H1 (cell line): Measurements from ENCODE around the gene TPPP. TPM values are rescaled to one million over a fixed set of nuclear protein-coding genes. Genes with fewer than 3 reads are reported as not detected.

Experiments
- CTCF ChIA-PET: fragments of 300-600 bp; sonication (Branson Sonifier 250); formaldehyde crosslinking; loops from one replicate; lab custom pipeline; 2021; ENCODE audit not compliant: partially characterized antibody; lab: Charles Lee
- POLR2A ChIA-PET: fragments of 300-600 bp; sonication (Branson Sonifier 250); formaldehyde crosslinking; loops from one replicate; lab custom pipeline; 2021; ENCODE audit warnings: inconsistent platforms; ENCODE audit not compliant: partially characterized antibody; lab: Charles Lee
- DNase-seq, 2 experiments: peaks; one replicate each; pipeline versions ENCODE4 v3.0.0 to v3.0.0-alpha.2; 2010 to 2022; ENCODE audit warnings: low spot score in 2 of 2, low read depth in 1 of 2, mixed read lengths in 1 of 2
- FAIRE-seq: peaks from 2 replicates; lab custom pipeline; 2011; peaks lifted over from hg19 to GRCh38; lab: Jason Lieb, UNC
- H2AFZ ChIP-seq: 2 replicates; pipeline ENCODE4 v1.8.1; 2012; ENCODE audit warnings: low read length, inconsistent platforms
- H2AK5ac ChIP-seq: 2 replicates; pipeline ENCODE4 v1.6.1; 2013; ENCODE audit warnings: low read depth, low read length
- H2BK120ac ChIP-seq: replicated peaks from 2 replicates; pipeline ENCODE3; 2013; ENCODE audit warnings: low read depth, low read length, inconsistent platforms
- H2BK12ac ChIP-seq: 2 replicates; pipeline ENCODE4 v1.6.1; 2013; ENCODE audit warnings: low read depth, low read length
- H2BK15ac ChIP-seq: 2 replicates; pipeline ENCODE4 v1.6.1; 2013; ENCODE audit warnings: low read length
- H2BK20ac ChIP-seq: 2 replicates; pipeline ENCODE4 v1.6.1; 2013; ENCODE audit warnings: low read length
- H2BK5ac ChIP-seq: 2 replicates; pipeline ENCODE4 v1.6.1; 2013; ENCODE audit warnings: low read depth, low read length
- H3K14ac ChIP-seq: 2 replicates; pipeline ENCODE4 v1.6.1; 2013; ENCODE audit warnings: inconsistent platforms; ENCODE audit not compliant: insufficient read length
- H3K18ac ChIP-seq: 2 replicates; pipeline ENCODE4 v1.6.1; 2013; ENCODE audit warnings: low read length; ENCODE audit errors: extremely low read depth
- H3K23ac ChIP-seq: 2 replicates; pipeline ENCODE4 v1.6.1; 2013; ENCODE audit warnings: inconsistent platforms; ENCODE audit not compliant: insufficient read length
- H3K23me2 ChIP-seq: 2 replicates; pipeline ENCODE4 v1.6.1; 2013; ENCODE audit warnings: low read depth, low read length
- H3K27ac ChIP-seq: 2 replicates; pipeline ENCODE4 v1.6.1; 2011; ENCODE audit warnings: low read depth, low read length, inconsistent platforms
- H3K27me3 ChIP-seq, 4 experiments: replicated peaks in 1 of 4; 1 replicate in 1 of 4; 2 replicates in 3 of 4; pipeline versions ENCODE4 v1.6.1 to v1.8.1; 2011 to 2013; ENCODE audit warnings: low read length in 3 of 4, mild to moderate bottlenecking in 3 of 4, inconsistent platforms in 2 of 4, mixed read lengths in 2 of 4, moderate library complexity in 1 of 4; ENCODE audit not compliant: control insufficient read depth in 3 of 4, insufficient read depth in 3 of 4; ENCODE audit errors: extremely low read depth in 1 of 4
- H3K36me3 ChIP-seq, 4 experiments: 2 replicates each; pipeline versions ENCODE4 v1.6.1 to v1.8.1; 2011 to 2013; ENCODE audit warnings: mild to moderate bottlenecking in 4 of 4, low read length in 3 of 4, moderate library complexity in 2 of 4, control low read depth in 1 of 4, inconsistent platforms in 1 of 4; ENCODE audit not compliant: insufficient read depth in 4 of 4, control insufficient read depth in 2 of 4
- H3K4ac ChIP-seq: replicated peaks from 2 replicates; pipeline ENCODE3; 2013; ENCODE audit warnings: low read length, low read depth, mixed read lengths, inconsistent platforms; ENCODE audit not compliant: insufficient read length
- H3K4me1 ChIP-seq, 4 experiments: replicated peaks in 1 of 4; 1 replicate in 1 of 4; 2 replicates in 3 of 4; pipeline versions ENCODE4 v1.6.1 to v1.8.1; 2011 to 2013; ENCODE audit warnings: low read length in 3 of 4, inconsistent platforms in 2 of 4, mixed read lengths in 1 of 4; ENCODE audit not compliant: insufficient read depth in 4 of 4, control insufficient read depth in 3 of 4
- H3K4me2 ChIP-seq, 2 experiments: 2 replicates each; pipeline versions ENCODE4 v1.6.1 to v1.8.1; 2011 to 2013; ENCODE audit warnings: low read depth in 2 of 2, low read length in 2 of 2, control low read depth in 1 of 2, inconsistent platforms in 1 of 2, mild to moderate bottlenecking in 1 of 2; ENCODE audit not compliant: insufficient read depth in 1 of 2
- H3K4me3 ChIP-seq, 4 experiments: fragments of 200-600, 300-600 bp in 1 of 4; sonication (generic), shearing (Covaris generic), sonication (Bioruptor Twin) in 1 of 4; 2 replicates each; pipeline versions ENCODE4 v1.5.1 to v1.8.1; 2011 to 2016; ENCODE audit warnings: low read length in 4 of 4, low read depth in 3 of 4, control low read depth in 2 of 4, inconsistent platforms in 2 of 4, mild to moderate bottlenecking in 2 of 4, mixed read lengths in 1 of 4, moderate library complexity in 1 of 4; ENCODE audit not compliant: insufficient read depth in 2 of 4; ENCODE audit errors: extremely low read depth in 1 of 4
- H3K56ac ChIP-seq: replicated peaks from 2 replicates; pipeline ENCODE3; 2013; ENCODE audit warnings: low read depth, mild to moderate bottlenecking, mixed read lengths, low read length, inconsistent platforms; ENCODE audit not compliant: insufficient read length
- H3K79me1 ChIP-seq: 2 replicates; pipeline ENCODE4 v1.6.1; 2013; ENCODE audit warnings: low read depth, low read length, control low read depth
- H3K79me2 ChIP-seq, 2 experiments: 2 replicates each; pipeline versions ENCODE4 v1.6.1 to v1.8.1; 2012 to 2013; ENCODE audit warnings: low read length in 2 of 2, mild to moderate bottlenecking in 2 of 2, inconsistent platforms in 1 of 2; ENCODE audit not compliant: insufficient read depth in 2 of 2, control insufficient read depth in 1 of 2
- H3K9ac ChIP-seq, 4 experiments: replicated peaks in 1 of 4; 1 replicate in 1 of 4; 2 replicates in 3 of 4; pipeline versions ENCODE4 v1.6.1 to v1.8.1; 2011 to 2013; ENCODE audit warnings: low read depth in 3 of 4, low read length in 3 of 4, control low read depth in 2 of 4, mild to moderate bottlenecking in 2 of 4, moderate library complexity in 2 of 4, inconsistent platforms in 1 of 4; ENCODE audit errors: extremely low read depth in 1 of 4
- H3K9me3 ChIP-seq, 2 experiments: 2 replicates each; pipeline versions ENCODE4 v1.6.1 to v1.8.1; 2012 to 2013; ENCODE audit warnings: mild to moderate bottlenecking in 2 of 2, moderate library complexity in 2 of 2, control low read depth in 1 of 2, inconsistent platforms in 1 of 2, low read depth in 1 of 2, low read length in 1 of 2, mixed read lengths in 1 of 2; ENCODE audit not compliant: insufficient read depth in 2 of 2
- H4K20me1 ChIP-seq, 2 experiments: replicated peaks in 1 of 2; 2 replicates each; pipeline versions ENCODE3 to v1.8.1; 2011 to 2013; ENCODE audit warnings: inconsistent platforms in 2 of 2, low read length in 2 of 2, mild to moderate bottlenecking in 1 of 2; ENCODE audit not compliant: insufficient read depth in 2 of 2, control insufficient read depth in 1 of 2
- H4K5ac ChIP-seq: 2 replicates; pipeline ENCODE4 v1.6.1; 2013; ENCODE audit warnings: low read length, low read depth, mixed read lengths, inconsistent platforms; ENCODE audit not compliant: insufficient read length
- H4K8ac ChIP-seq: 2 replicates; pipeline ENCODE4 v1.8.0; 2013; ENCODE audit warnings: mild to moderate bottlenecking, moderate library complexity, low read length, inconsistent platforms; ENCODE audit not compliant: insufficient read depth; ENCODE audit errors: extremely low read depth
- H4K91ac ChIP-seq: replicated peaks from 2 replicates; pipeline ENCODE3; 2013; ENCODE audit warnings: low read length, mixed read lengths, inconsistent platforms; ENCODE audit not compliant: insufficient read length
- ASH2L ChIP-seq: fragments of 200-600, 300-600 bp; sonication (generic); IDR thresholded peaks from one replicate; pipeline ENCODE4 v1.7.1; 2017; ENCODE audit warnings: low read length
- BACH1 ChIP-seq: IDR thresholded peaks from 2 replicates; pipeline ENCODE4 v1.6.1; 2012; ENCODE audit warnings: low read length, improper control_type of control experiment
- CHD1 ChIP-seq: IDR thresholded peaks from 2 replicates; pipeline ENCODE4 v1.6.1; 2012; ENCODE audit warnings: low read depth, low read length, improper control_type of control experiment
- POLR2AphosphoS5 ChIP-seq: IDR thresholded peaks from 2 replicates; pipeline ENCODE4 v1.6.1; 2011; ENCODE audit warnings: low read depth, low read length
- RAD21 ChIP-seq, 2 experiments: IDR thresholded peaks in 1 of 2; conservative IDR thresholded peaks in 1 of 2; 2 replicates each; pipeline ENCODE4 v1.6.1; 2011; ENCODE audit warnings: low read depth in 2 of 2, low read length in 2 of 2, improper control_type of control experiment in 1 of 2, inconsistent platforms in 1 of 2, mild to moderate bottlenecking in 1 of 2, moderate library complexity in 1 of 2
- RNF2 ChIP-seq: fragments of 200-900, 300-1000 bp; sonication (generic); IDR thresholded peaks from 2 replicates; pipeline ENCODE4 v1.7.1; 2016; ENCODE audit warnings: borderline replicate concordance, low read depth, mild to moderate bottlenecking, antibody characterized with exemption, low read length; ENCODE audit not compliant: poor library complexity, severe bottlenecking; ENCODE audit errors: missing control alignments
- SP4 ChIP-seq: IDR thresholded peaks from 2 replicates; pipeline ENCODE4 v1.6.1; 2012; ENCODE audit warnings: low read length, inconsistent platforms
- TCF12 ChIP-seq: IDR thresholded peaks from 2 replicates; pipeline ENCODE4 v1.6.1; 2011; ENCODE audit warnings: low read depth, mild to moderate bottlenecking, low read length
- WGBS, 2 experiments: shearing (Covaris generic) in 1 of 2; methylation state at CpG; one replicate each; pipeline versions ENCODE4 v1.1.6 to v1.1.7; 2013 to 2015; ENCODE audit warnings: low lambda C conversion rate in 2 of 2, mixed read lengths in 2 of 2, inconsistent platforms in 1 of 2, low coverage in 1 of 2, missing lambda C conversion rate in 1 of 2; ENCODE audit not compliant: insufficient replicate concordance in 2 of 2, insufficient coverage in 1 of 2, insufficient read length in 1 of 2; ENCODE audit errors: extremely low coverage in 1 of 2, missing lambda C conversion rate in 1 of 2; 5-methylcytosine and 5-hydroxymethylcytosine counted together
- polyA plus RNA-seq, 7 experiments: library from polyadenylated mRNA; depleted of rRNA in 3 of 7; stranded (reverse) in 5 of 7; unstranded in 2 of 7; fragments of >200 nt in 5 of 7; fragments of 200-250 nt in 2 of 7; gene quantifications; 1 replicate in 5 of 7; 2 replicates in 1 of 7; 4 replicates in 1 of 7; pipeline versions ENCODE4 v1.2.1 to v1.2.3, GENCODE V29; 2011 to 2013; ENCODE audit warnings: missing spikeins in 2 of 7, mixed read lengths in 2 of 7
- total RNA-seq: library from RNA; stranded (reverse); fragmentation: NEBNext Ultra II Directional; extraction: Animal tissue kit (Norgen Biotek cat#: 25700); gene quantifications from 2 replicates; pipeline ENCODE4 v1.2.1, GENCODE V29; 2021
- TF ChIP-seq, protein P1 (sequence below): IDR thresholded peaks from 2 replicates; pipeline ENCODE4 v1.6.1; 2012; ENCODE audit warnings: inconsistent platforms
- TF ChIP-seq, protein P2 (sequence below): IDR thresholded peaks from 2 replicates; pipeline ENCODE4 v1.6.1; 2011; ENCODE audit warnings: low read length, improper control_type of control experiment

The TPPP gene
- total and polyA plus RNA-seq, 2 of the 8 experiments (the other 6 are each of a cell fraction or from before 2014, with no cell fraction given): 0.36 to 0.93 TPM

DNA sequence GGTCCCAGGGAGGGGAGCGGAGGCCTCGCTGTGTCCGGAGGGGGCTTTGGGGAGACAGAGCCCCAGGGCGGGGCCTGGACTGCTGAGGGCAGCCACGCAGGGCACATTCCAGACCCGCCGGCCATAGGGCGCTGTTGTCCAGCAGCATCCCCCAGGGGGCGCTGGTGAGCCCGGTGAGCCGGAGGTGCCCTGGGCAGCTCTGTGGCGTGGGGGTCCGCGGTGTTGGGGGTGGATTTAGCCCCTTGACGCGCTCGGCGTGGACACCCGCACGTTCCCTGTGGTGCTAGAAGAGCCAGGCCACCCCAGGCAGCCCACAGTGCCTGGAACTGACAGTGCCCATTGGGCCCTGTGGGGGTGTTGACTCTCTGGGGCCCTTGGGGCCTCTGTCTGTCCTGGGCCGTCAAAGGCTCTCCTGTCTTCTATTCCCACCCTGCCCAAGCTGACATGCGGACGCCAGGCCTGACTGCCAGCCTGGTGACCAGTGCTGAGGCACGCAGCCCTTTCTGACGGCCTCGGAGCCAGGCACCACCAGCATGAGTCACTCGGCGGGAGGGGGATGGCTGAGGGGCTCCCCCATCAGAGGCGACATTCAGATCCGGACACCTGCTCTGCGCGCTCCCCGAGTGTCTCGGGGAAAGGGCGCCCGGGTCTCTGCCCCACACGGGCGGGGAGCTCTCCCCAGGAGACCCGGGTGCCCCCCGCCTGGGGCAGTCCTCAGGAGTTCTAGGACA lies 23.9 kb downstream of the TPPP start:
- Histone ChIP-seq H2BK5ac (no peak overlapping the region), H3K4ac (no peak overlapping the region), H3K4me1 (peaks cover 0 to 23% (median 10%) of the 10 kb centered on the region in 4 experiments; a peak in 6 of 7 replicates), H3K79me2 (no peaks in the 10 kb centered on the region), H3K23me2 (no peaks in the 10 kb centered on the region), H4K8ac (no peak overlapping the region), H3K27ac (no peak overlapping the region), H3K9me3 (no peaks in the 10 kb centered on the region), H2AK5ac (0 out of 2 replicates have a peak overlapping the region, but pooled peaks have one; percentile 42), H3K18ac (no peak overlapping the region; the same call in 1 of the 2 replicates), H3K23ac (no peak overlapping the region), H2BK20ac (no peak overlapping the region), H4K91ac (no peak overlapping the region), H3K9ac (no peak overlapping the region; a peak in 1 of 7 replicates), H2BK120ac (no peak overlapping the region), H3K14ac (no peak overlapping the region), H2BK15ac (no peak overlapping the region), H4K5ac (no peak overlapping the region), H2BK12ac (no peak overlapping the region), H3K36me3 (peaks cover 3 to 11% (median 6%) of the 10 kb centered on the region in 4 experiments; a peak in 6 of 8 replicates), H3K56ac (no peak overlapping the region), H2AFZ (no peak overlapping the region), H3K27me3 (peaks cover 0 to 8% (median 2%) of the 10 kb centered on the region in 4 experiments; a peak in 3 of 7 replicates), H3K79me1 (peaks cover 4% of the 10 kb centered on the region; the same call in 1 of the 2 replicates), H3K4me3 (no peak overlapping the region), H3K4me2 (no peak overlapping the region), H4K20me1 (peaks cover 14 to 18% of the 10 kb centered on the region in 2 experiments)
- FAIRE-seq (no peak), DNase-seq (peak in 1 of 2 experiments; percentile 97)
- ChIA-PET POLR2A (interaction anchor here (0.7 to 1.0 kb wide), 4 partner anchors 14 to 173 kb away, joined by 3 read pairs; no protein-coding TSS in a partner anchor), CTCF (interaction anchor here (0.5 to 5.4 kb wide), 27 partner anchors 9 to 483 kb away, joined by 3 to 29 read pairs (median 3); partner anchors contain the start of genes BRD9 and TRIP13)
- 68% methylated on average over 26 of the region's 40 CpGs; no CpG with 5 or more reads in 1 of the 2 experiments for WGBS, 2 experiments
- TF ChIP-seq SP4 (no peak), ASH2L (no peak), TCF12 (no peak), RNF2 (no peak), BACH1 (no peak), CHD1 (no peak), POLR2AphosphoS5 (no peak), RAD21 (IDR thresholded peaks at IDR 0.05 in 1 of 2, conservative IDR thresholded peaks at IDR 0.05 in 1 of 2; ENCODE audit: low read depth in 2 of 2, low read length in 2 of 2) (peak; percentile 38 to 63; a peak in 3 of 4 replicates)
- TF ChIP-seq, protein P1, sequence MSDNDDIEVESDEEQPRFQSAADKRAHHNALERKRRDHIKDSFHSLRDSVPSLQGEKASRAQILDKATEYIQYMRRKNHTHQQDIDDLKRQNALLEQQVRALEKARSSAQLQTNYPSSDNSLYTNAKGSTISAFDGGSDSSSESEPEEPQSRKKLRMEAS: peak; percentile 23; the same call in 1 of the 2 replicates
- TF ChIP-seq, protein P2, sequence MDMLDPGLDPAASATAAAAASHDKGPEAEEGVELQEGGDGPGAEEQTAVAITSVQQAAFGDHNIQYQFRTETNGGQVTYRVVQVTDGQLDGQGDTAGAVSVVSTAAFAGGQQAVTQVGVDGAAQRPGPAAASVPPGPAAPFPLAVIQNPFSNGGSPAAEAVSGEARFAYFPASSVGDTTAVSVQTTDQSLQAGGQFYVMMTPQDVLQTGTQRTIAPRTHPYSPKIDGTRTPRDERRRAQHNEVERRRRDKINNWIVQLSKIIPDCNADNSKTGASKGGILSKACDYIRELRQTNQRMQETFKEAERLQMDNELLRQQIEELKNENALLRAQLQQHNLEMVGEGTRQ: no peak
